K562 (cell line): ENCODE results near the gene PPWD1. TPM values are rescaled to one million over a fixed set of nuclear protein-coding genes. Genes with fewer than 3 reads are reported as not detected.

Experiments used
- CC2D1A ChIP-seq: fragments of 450-650 bp; IDR thresholded peaks from 2 replicates; pipeline ENCODE4 v1.6.1; 2017; ENCODE audit warnings: mild to moderate bottlenecking
- CEBPB ChIP-seq: fragments of 450-650 bp; IDR thresholded peaks from 2 replicates; pipeline ENCODE4 v1.6.1; 2016; ENCODE audit warnings: missing genetic modification characterization, missing compliant biosample characterization
- EGR1 ChIP-seq: fragments of 450-650 bp; conservative IDR thresholded peaks from 2 replicates; pipeline ENCODE4 v1.6.1; 2017; ENCODE audit warnings: mild to moderate bottlenecking
- FOXM1 ChIP-seq, 2 experiments: fragments of 450-650 bp in 1 of 2; sonication (generic) in 1 of 2; formaldehyde crosslinking in 1 of 2; IDR thresholded peaks; 2 replicates each; pipeline versions ENCODE4 v1.6.1 to v1.9.0; 2017 to 2022; ENCODE audit warnings: low read depth in 2 of 2, mild to moderate bottlenecking in 2 of 2, missing genetic modification reagents in 1 of 2, moderate library complexity in 1 of 2
- FOXP1 ChIP-seq: sonication (generic); formaldehyde crosslinking; IDR thresholded peaks from 2 replicates; pipeline ENCODE4 v1.8.0; 2022; ENCODE audit warnings: mild to moderate bottlenecking, missing genetic modification reagents
- GTF2E2 ChIP-seq: fragments of 200-800 bp; sonication (Bioruptor generic); IDR thresholded peaks from 2 replicates; pipeline ENCODE4 v1.6.1; 2016; ENCODE audit warnings: missing genetic modification characterization, missing compliant biosample characterization
- KLF13 ChIP-seq: fragments of 450-650 bp; IDR thresholded peaks from 2 replicates; pipeline ENCODE4 v1.6.1; 2016; ENCODE audit warnings: missing genetic modification characterization, low read depth, mild to moderate bottlenecking, missing compliant biosample characterization, moderate library complexity, borderline replicate concordance
- MCM7 ChIP-seq, 2 experiments: fragments of 450-650 bp; IDR thresholded peaks; 2 replicates each; pipeline ENCODE4 v1.6.1; 2016 to 2018
- NR1H2 ChIP-seq: sonication (generic); formaldehyde crosslinking; IDR thresholded peaks from 2 replicates; pipeline ENCODE4 v1.4.0; 2020; ENCODE audit warnings: mild to moderate bottlenecking, missing genetic modification reagents
- POLR2AphosphoS2 ChIP-seq: IDR thresholded peaks from 2 replicates; pipeline ENCODE4 v1.6.1; 2012; ENCODE audit warnings: low read length, improper control_type of control experiment
- PTBP1 ChIP-seq: fragments of 200-400 bp; formaldehyde crosslinking; IDR thresholded peaks from 2 replicates; pipeline ENCODE4 v1.6.1; 2017; ENCODE audit warnings: low read depth, low read length
- RBM15 ChIP-seq: fragments of 200-400 bp; formaldehyde crosslinking; IDR thresholded peaks from 2 replicates; pipeline ENCODE4 v1.6.1; 2018; ENCODE audit warnings: mild to moderate bottlenecking, low read length, moderate library complexity; ENCODE audit not compliant: insufficient read depth
- RFX7 ChIP-seq: fragments of 250-450 bp; sonication (Bioruptor Pico); IDR thresholded peaks from 2 replicates; pipeline ENCODE4 v1.5.1; 2021; ENCODE audit warnings: mild to moderate bottlenecking
- TAF7 ChIP-seq: fragments of 450-650 bp; IDR thresholded peaks from 2 replicates; pipeline ENCODE4 v1.6.1; 2016; ENCODE audit warnings: missing genetic modification characterization, missing compliant biosample characterization
- TEAD2 ChIP-seq: fragments of 450-650 bp; IDR thresholded peaks from 2 replicates; pipeline ENCODE4 v1.6.1; 2016; ENCODE audit warnings: missing genetic modification characterization, control low read depth, missing compliant biosample characterization
- ZNF165 ChIP-seq: fragments of 250-450 bp; sonication (Bioruptor Pico); IDR thresholded peaks from 2 replicates; pipeline ENCODE4 v1.4.0; 2020; ENCODE audit warnings: borderline replicate concordance
- ZNF184 ChIP-seq: sonication (generic); formaldehyde crosslinking; IDR thresholded peaks from 2 replicates; pipeline ENCODE4 v1.5.0; 2020; ENCODE audit warnings: missing genetic modification reagents
- ZNF197 ChIP-seq: fragments of 200-800 bp; sonication (Bioruptor generic); IDR thresholded peaks from 2 replicates; pipeline ENCODE4 v1.6.1; 2016; ENCODE audit warnings: low read depth, missing genetic modification characterization, missing compliant biosample characterization
- ZNF23 ChIP-seq: fragments of 250-450 bp; sonication (Bioruptor Pico); IDR thresholded peaks from 2 replicates; pipeline ENCODE4 v1.4.0; 2020; ENCODE audit warnings: mild to moderate bottlenecking
- ZNF551 ChIP-seq: fragments of 250-450 bp; sonication (Bioruptor Pico); IDR thresholded peaks from 2 replicates; pipeline ENCODE4 v1.5.0; 2021; ENCODE audit warnings: mild to moderate bottlenecking, moderate library complexity
- ZNF77 ChIP-seq: fragments of 250-450 bp; sonication (Bioruptor Pico); IDR thresholded peaks from 2 replicates; pipeline ENCODE4 v1.5.0; 2020
- polyA plus RNA-seq, 8 experiments: library from polyadenylated mRNA; depleted of rRNA in 4 of 8; stranded (reverse) in 5 of 8; unstranded in 3 of 8; fragments of >200 nt; fragmentation: Nextera tagmentation in 2 of 8; fragmentation: Illumina TruSeq in 1 of 8; extraction: Ambion mirVana in 2 of 8; extraction: Trizol in 1 of 8; gene quantifications; 2 replicates each; pipeline versions ENCODE4 v1.2.1 to v1.2.3, GENCODE V29; 2011 to 2014; ENCODE audit warnings: inconsistent platforms in 1 of 8, missing spikeins in 1 of 8
- total RNA-seq, 7 experiments: library from RNA; depleted of rRNA in 6 of 7; stranded (reverse); fragments of >200 nt in 6 of 7; fragmentation: Illumina TruSeq in 2 of 7; extraction: Trizol in 2 of 7; gene quantifications; 2 replicates each; pipeline versions ENCODE4 v1.2.1 to v1.2.3, GENCODE V29; 2011 to 2021; ENCODE audit warnings: low replicate concordance in 1 of 7
- TF ChIP-seq, protein P1 (sequence below): IDR thresholded peaks from 3 replicates; pipeline ENCODE4 v1.6.1; 2011; ENCODE audit warnings: borderline replicate concordance, mild to moderate bottlenecking, moderate library complexity; ENCODE audit not compliant: insufficient read length; ENCODE audit errors: extremely low read depth
- TF ChIP-seq, protein P2 (sequence below): fragments of 250-450 bp; sonication (Bioruptor Pico); IDR thresholded peaks from 2 replicates; pipeline ENCODE4 v1.5.0; 2020; ENCODE audit warnings: mild to moderate bottlenecking, borderline replicate concordance
- TF ChIP-seq, protein P3 (sequence below): IDR thresholded peaks from 2 replicates; pipeline ENCODE4 v1.6.1; 2011; ENCODE audit not compliant: insufficient read length; ENCODE audit errors: extremely low read depth

Gene PPWD1
- total and polyA plus RNA-seq, 9 of the 15 experiments (the other 6 are each of a cell fraction or from before 2014, with no cell fraction given), result 24.1 to 89.2 (median 51.4) TPM

DNA sequence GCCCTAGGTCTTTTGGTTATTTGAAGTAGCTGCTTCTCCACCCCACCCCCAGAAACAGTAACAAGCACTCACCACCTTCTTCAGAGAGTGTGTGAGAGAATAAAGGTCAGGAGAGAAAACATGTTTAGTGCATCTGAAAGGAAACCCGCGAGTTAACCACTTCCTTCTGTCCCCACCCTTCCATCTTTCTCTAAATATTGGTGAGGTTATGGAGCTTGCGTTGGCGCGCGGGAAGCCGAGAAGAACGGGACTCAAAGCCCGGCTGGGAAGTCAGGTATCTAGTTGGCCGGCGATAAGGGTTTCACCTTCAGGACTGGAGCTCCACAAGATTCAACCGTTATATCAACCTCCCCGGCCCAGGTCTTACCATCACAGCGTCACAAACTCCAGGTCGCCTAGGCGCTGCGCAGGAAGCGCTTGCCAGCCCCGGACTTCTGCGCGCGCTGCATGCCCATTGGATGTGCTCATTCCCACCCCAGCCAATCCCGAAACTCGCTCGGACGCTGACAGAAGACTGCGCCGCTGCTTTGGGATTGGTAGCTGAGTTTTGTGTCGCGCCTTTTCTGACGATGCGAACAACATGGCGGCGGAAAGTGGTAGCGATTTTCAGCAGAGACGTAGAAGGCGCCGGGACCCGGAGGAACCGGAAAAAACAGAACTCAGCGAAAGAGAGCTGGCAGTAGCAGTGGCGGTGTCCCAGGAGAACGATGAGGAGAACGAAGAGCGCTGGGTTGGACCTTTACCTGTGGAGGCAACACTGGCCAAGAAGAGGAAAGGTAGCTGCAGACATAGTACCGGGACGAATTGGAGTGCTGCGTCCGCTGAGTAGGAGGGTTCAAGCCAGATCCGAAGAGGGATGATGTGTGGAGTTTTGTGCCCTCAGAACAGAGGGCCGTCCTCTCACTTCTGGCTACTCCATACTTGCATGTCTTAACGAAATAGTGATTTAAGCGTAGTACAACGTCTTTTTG, at the start of gene PPWD1, which contains the start of gene CENPK (continued):
- TF ChIP-seq, protein P1, sequence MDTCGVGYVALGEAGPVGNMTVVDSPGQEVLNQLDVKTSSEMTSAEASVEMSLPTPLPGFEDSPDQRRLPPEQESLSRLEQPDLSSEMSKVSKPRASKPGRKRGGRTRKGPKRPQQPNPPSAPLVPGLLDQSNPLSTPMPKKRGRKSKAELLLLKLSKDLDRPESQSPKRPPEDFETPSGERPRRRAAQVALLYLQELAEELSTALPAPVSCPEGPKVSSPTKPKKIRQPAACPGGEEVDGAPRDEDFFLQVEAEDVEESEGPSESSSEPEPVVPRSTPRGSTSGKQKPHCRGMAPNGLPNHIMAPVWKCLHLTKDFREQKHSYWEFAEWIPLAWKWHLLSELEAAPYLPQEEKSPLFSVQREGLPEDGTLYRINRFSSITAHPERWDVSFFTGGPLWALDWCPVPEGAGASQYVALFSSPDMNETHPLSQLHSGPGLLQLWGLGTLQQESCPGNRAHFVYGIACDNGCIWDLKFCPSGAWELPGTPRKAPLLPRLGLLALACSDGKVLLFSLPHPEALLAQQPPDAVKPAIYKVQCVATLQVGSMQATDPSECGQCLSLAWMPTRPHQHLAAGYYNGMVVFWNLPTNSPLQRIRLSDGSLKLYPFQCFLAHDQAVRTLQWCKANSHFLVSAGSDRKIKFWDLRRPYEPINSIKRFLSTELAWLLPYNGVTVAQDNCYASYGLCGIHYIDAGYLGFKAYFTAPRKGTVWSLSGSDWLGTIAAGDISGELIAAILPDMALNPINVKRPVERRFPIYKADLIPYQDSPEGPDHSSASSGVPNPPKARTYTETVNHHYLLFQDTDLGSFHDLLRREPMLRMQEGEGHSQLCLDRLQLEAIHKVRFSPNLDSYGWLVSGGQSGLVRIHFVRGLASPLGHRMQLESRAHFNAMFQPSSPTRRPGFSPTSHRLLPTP, result no peak
- TF ChIP-seq GTF2E2, result peak; percentile 72; the same call in 1 of the 2 replicates
- no peak for TF ChIP-seq ZNF23
- TF ChIP-seq CEBPB (tag), result no peak
- TF ChIP-seq, protein P2, sequence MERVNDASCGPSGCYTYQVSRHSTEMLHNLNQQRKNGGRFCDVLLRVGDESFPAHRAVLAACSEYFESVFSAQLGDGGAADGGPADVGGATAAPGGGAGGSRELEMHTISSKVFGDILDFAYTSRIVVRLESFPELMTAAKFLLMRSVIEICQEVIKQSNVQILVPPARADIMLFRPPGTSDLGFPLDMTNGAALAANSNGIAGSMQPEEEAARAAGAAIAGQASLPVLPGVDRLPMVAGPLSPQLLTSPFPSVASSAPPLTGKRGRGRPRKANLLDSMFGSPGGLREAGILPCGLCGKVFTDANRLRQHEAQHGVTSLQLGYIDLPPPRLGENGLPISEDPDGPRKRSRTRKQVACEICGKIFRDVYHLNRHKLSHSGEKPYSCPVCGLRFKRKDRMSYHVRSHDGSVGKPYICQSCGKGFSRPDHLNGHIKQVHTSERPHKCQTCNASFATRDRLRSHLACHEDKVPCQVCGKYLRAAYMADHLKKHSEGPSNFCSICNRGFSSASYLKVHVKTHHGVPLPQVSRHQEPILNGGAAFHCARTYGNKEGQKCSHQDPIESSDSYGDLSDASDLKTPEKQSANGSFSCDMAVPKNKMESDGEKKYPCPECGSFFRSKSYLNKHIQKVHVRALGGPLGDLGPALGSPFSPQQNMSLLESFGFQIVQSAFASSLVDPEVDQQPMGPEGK (CRISPR knock-in tag), result no peak
- TF ChIP-seq, protein P3, sequence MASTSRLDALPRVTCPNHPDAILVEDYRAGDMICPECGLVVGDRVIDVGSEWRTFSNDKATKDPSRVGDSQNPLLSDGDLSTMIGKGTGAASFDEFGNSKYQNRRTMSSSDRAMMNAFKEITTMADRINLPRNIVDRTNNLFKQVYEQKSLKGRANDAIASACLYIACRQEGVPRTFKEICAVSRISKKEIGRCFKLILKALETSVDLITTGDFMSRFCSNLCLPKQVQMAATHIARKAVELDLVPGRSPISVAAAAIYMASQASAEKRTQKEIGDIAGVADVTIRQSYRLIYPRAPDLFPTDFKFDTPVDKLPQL, result no peak
- no peak; the same call in 1 of the 2 replicates for TF ChIP-seq POLR2AphosphoS2
- TF ChIP-seq RFX7 (CRISPR knock-in tag), result no peak
- peak; percentile 90 for TF ChIP-seq CC2D1A
- TF ChIP-seq ZNF77 (CRISPR knock-in tag), result no peak
- TF ChIP-seq FOXM1 (IDR thresholded peaks at IDR 0.05; ENCODE audit: low read depth), result peak; percentile 74; the same call in 1 of the 2 replicates
- TF ChIP-seq FOXM1 (CRISPR knock-in tag; IDR thresholded peaks at IDR 0.05; ENCODE audit: low read depth), result no peak
- TF ChIP-seq TEAD2, result no peak
- peak; percentile 94 for TF ChIP-seq TAF7 (tag)
- TF ChIP-seq ZNF551 (CRISPR knock-in tag), result no peak
- TF ChIP-seq KLF13 (tag), result no peak
- no peak for TF ChIP-seq RBM15
- no peak for TF ChIP-seq EGR1
- TF ChIP-seq NR1H2 (CRISPR knock-in tag), result peak; percentile 64; the same call in 1 of the 2 replicates
- no peak for TF ChIP-seq MCM7 (IDR thresholded peaks at IDR 0.05)
- TF ChIP-seq FOXP1 (CRISPR knock-in tag), result no peak
- no peak for TF ChIP-seq PTBP1
- TF ChIP-seq ZNF197 (CRISPR knock-in tag), result peak; percentile 18; the same call in 1 of the 2 replicates
- no peak for TF ChIP-seq ZNF184 (CRISPR knock-in tag)
- TF ChIP-seq ZNF165 (CRISPR knock-in tag), result no peak
